BLaER1 treated with 17β-estradiol and CSF1 and Interleukin-3, amounts not matched to agents 10 nM and 100 nM (cell line): ENCODE data around the gene CTIF.
A peak's percentile ranks its signal among the peaks of the same experiment; 100 is the strongest.

Experiments
- H3K27ac ChIP-seq, 11 experiments: shearing (Covaris generic); formaldehyde crosslinking; 2 replicates each; pipeline ENCODE4 v1.8.1; 2022
- H3K27me3 ChIP-seq, 11 experiments: shearing (Covaris generic); formaldehyde crosslinking; 2 replicates each; pipeline ENCODE4 v1.8.1; 2022
- H3K36me3 ChIP-seq, 11 experiments: shearing (Covaris generic); formaldehyde crosslinking; 2 replicates each; pipeline ENCODE4 v1.8.1; 2022
- H3K4me1 ChIP-seq, 10 experiments: shearing (Covaris generic); formaldehyde crosslinking; 2 replicates each; pipeline ENCODE4 v1.8.1; 2022
- H3K4me2 ChIP-seq, 11 experiments: shearing (Covaris generic); formaldehyde crosslinking; 2 replicates each; pipeline ENCODE4 v1.8.1; 2022
- H3K4me3 ChIP-seq, 10 experiments: shearing (Covaris generic); formaldehyde crosslinking; 2 replicates each; pipeline ENCODE4 v1.8.1; 2022
- H3K9ac ChIP-seq, 11 experiments: shearing (Covaris generic); formaldehyde crosslinking; 2 replicates each; pipeline ENCODE4 v1.8.1; 2022
- H3K9me3 ChIP-seq, 11 experiments: shearing (Covaris generic); formaldehyde crosslinking; replicated peaks in 1 of 11; 2 replicates each; pipeline ENCODE4 v1.8.1; 2022
- H4K20me1 ChIP-seq, 11 experiments: shearing (Covaris generic); formaldehyde crosslinking; 2 replicates each; pipeline ENCODE4 v1.8.1; 2022
- Cebpa-rat ChIP-seq, 11 experiments: shearing (Covaris generic); IDR thresholded peaks; 2 replicates each; pipeline ENCODE4 v1.8.1; 2022

The CTIF gene

DNA sequence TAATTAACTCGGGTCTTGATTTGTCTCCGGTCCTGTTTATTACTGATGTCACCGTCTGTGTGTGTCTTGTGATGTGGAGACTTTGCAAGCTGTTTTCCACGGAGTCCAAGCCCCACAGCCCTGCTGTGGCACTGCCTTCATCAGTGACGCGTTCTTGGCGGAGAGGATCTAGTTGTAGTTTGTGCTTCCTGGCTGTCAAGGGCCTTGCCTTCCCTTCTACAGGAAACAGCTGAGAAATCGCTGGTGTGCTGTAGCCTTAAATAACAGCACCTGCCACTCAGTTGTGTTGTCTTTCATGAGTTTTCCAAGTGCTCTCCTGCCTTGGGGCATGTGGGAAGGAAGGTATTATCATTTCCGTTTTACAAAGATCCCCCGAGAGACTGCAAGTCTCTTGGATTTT, 26.3 kb downstream of the CTIF start:
- Histone ChIP-seq H3K27ac (0 out of 22 replicates have a peak overlapping the region, but pooled peaks of 1 of the 11 experiments have one; percentile 20), H3K27me3 (no peaks in the 10 kb centered on the region), H3K9me3 (peaks cover 14 to 35% (median 29%) of the 10 kb centered on the region in 11 experiments), H3K4me1 (peaks cover 33 to 67% (median 44%) of the 10 kb centered on the region in 10 experiments), H3K9ac (no peak overlapping the region), H3K36me3 (peaks cover 0 to 25% (median 9%) of the 10 kb centered on the region in 11 experiments; a peak in 10 of 22 replicates), H4K20me1 (peaks cover 5 to 68% (median 19%) of the 10 kb centered on the region in 11 experiments; a peak in 14 of 22 replicates), H3K4me2 (peak overlapping the region; percentile 2 to 84 (median 69); a peak in 17 of 22 replicates), H3K4me3 (no peak overlapping the region)
- no peak for TF ChIP-seq Cebpa-rat (IDR thresholded peaks at IDR 0.05)

GRCh38 chr18:48566589-48566988, 27.8 kb downstream of the CTIF start:
- Histone ChIP-seq H4K20me1 (peaks cover 5 to 67% (median 19%) of the 10 kb centered on the region in 11 experiments; a peak in 14 of 22 replicates), H3K9ac (no peak overlapping the region), H3K4me3 (no peak overlapping the region), H3K27me3 (no peaks in the 10 kb centered on the region), H3K27ac (peak overlapping the region in 1 of 11 experiments; percentile 17; a peak in 1 of 22 replicates), H3K4me2 (peak overlapping the region in 3 of 11 experiments; percentile 5 to 17 (median 13); a peak in 2 of 22 replicates), H3K4me1 (peaks cover 33 to 63% (median 47%) of the 10 kb centered on the region in 10 experiments), H3K36me3 (peaks cover 0 to 25% (median 9%) of the 10 kb centered on the region in 11 experiments; a peak in 10 of 22 replicates), H3K9me3 (peaks cover 14 to 38% (median 29%) of the 10 kb centered on the region in 11 experiments)
- no peak for TF ChIP-seq Cebpa-rat (IDR thresholded peaks at IDR 0.05)

GRCh38 chr18:48567388-48567787, 28.6 kb downstream of the CTIF start:
- H3K27me3 ChIP-seq, result no peaks in the 10 kb centered on the region
- H3K9ac ChIP-seq, result no peak overlapping the region
- no peak for TF ChIP-seq Cebpa-rat (IDR thresholded peaks at IDR 0.05)
- no peak overlapping the region for H3K4me3 ChIP-seq
- H3K4me1 ChIP-seq, result peaks cover 33 to 61% (median 44%) of the 10 kb centered on the region in 10 experiments
- H4K20me1 ChIP-seq, result peaks cover 5 to 66% (median 19%) of the 10 kb centered on the region in 11 experiments; a peak in 14 of 22 replicates
- no peak overlapping the region for H3K4me2 ChIP-seq
- H3K36me3 ChIP-seq, result peaks cover 0 to 25% (median 9%) of the 10 kb centered on the region in 11 experiments; a peak in 10 of 22 replicates
- H3K27ac ChIP-seq, result no peak overlapping the region
- peaks cover 14 to 38% (median 29%) of the 10 kb centered on the region in 11 experiments for H3K9me3 ChIP-seq

GRCh38 chr18:48569139-48569914, 30.5 kb downstream of the CTIF start:
- peaks cover 0 to 25% (median 9%) of the 10 kb centered on the region in 11 experiments; a peak in 10 of 22 replicates for H3K36me3 ChIP-seq
- H3K4me1 ChIP-seq, result peaks cover 15 to 41% (median 25%) of the 10 kb centered on the region in 10 experiments
- TF ChIP-seq Cebpa-rat (IDR thresholded peaks at IDR 0.05), result no peak
- no peak overlapping the region for H3K9ac ChIP-seq
- peaks cover 14 to 38% (median 29%) of the 10 kb centered on the region in 11 experiments for H3K9me3 ChIP-seq
- no peaks in the 10 kb centered on the region for H3K27me3 ChIP-seq
- H3K4me2 ChIP-seq, result 0 out of 22 replicates have a peak overlapping the region, but pooled peaks of 1 of the 11 experiments have one; percentile 18
- no peak overlapping the region for H3K27ac ChIP-seq
- H4K20me1 ChIP-seq, result peaks cover 0 to 65% (median 18%) of the 10 kb centered on the region in 11 experiments; a peak in 13 of 22 replicates
- H3K4me3 ChIP-seq, result no peak overlapping the region

GRCh38 chr18:48569915-48570264, 31.1 kb downstream of the CTIF start:
- Histone ChIP-seq H3K4me2 (peak overlapping the region in 6 of 11 experiments; percentile 0 to 37 (median 17); a peak in 5 of 22 replicates), H3K36me3 (peaks cover 0 to 28% (median 9%) of the 10 kb centered on the region in 11 experiments; a peak in 11 of 22 replicates), H3K27me3 (no peaks in the 10 kb centered on the region), H3K9me3 (peaks cover 14 to 38% (median 29%) of the 10 kb centered on the region in 11 experiments), H3K4me3 (no peak overlapping the region), H3K9ac (no peak overlapping the region; a peak in 1 of 22 replicates), H4K20me1 (peaks cover 0 to 64% (median 22%) of the 10 kb centered on the region in 11 experiments; a peak in 12 of 22 replicates), H3K4me1 (peaks cover 9 to 36% (median 20%) of the 10 kb centered on the region in 10 experiments), H3K27ac (no peak overlapping the region)
- TF ChIP-seq Cebpa-rat (IDR thresholded peaks at IDR 0.05), result no peak

DNA sequence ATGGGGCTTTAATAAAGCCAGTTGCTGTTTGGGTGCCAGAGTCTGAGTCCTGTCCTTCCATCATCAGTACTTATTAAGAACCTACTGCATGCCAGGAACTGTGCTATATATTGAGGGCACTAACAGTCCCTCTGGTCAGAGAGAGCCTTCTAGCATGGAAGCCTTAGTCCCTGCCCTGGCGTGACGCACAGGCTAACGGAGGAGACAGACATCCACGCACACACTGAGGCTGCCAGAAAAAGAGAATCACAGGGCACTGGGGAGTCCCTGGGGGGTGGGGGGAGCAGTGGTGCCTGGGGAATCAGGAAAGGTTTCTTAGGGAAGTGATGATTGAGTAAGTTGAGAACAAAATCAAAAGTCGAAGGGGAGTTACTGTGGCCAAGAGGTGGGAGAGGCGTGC, 31.5 kb downstream of the CTIF start:
- H4K20me1 ChIP-seq, result peaks cover 0 to 60% (median 23%) of the 10 kb centered on the region in 11 experiments; a peak in 12 of 22 replicates
- peaks cover 5 to 32% (median 16%) of the 10 kb centered on the region in 10 experiments for H3K4me1 ChIP-seq
- peak overlapping the region in 6 of 11 experiments; percentile 0 to 37 (median 14); a peak in 7 of 22 replicates for H3K4me2 ChIP-seq

GRCh38 chr18:48571639-48572384, 33.0 kb downstream of the CTIF start:
- TF ChIP-seq Cebpa-rat (IDR thresholded peaks at IDR 0.05), result no peak
- Histone ChIP-seq H3K27ac (no peak overlapping the region), H3K9ac (no peak overlapping the region), H3K4me1 (peaks cover 0 to 20% (median 12%) of the 10 kb centered on the region in 10 experiments; a peak in 14 of 20 replicates), H3K36me3 (peaks cover 4 to 39% (median 19%) of the 10 kb centered on the region in 11 experiments; a peak in 17 of 22 replicates), H3K4me2 (peak overlapping the region in 2 of 11 experiments; percentile 21 to 55; a peak in 2 of 22 replicates), H4K20me1 (peaks cover 0 to 54% (median 21%) of the 10 kb centered on the region in 11 experiments; a peak in 13 of 22 replicates), H3K9me3 (peaks cover 19 to 34% (median 25%) of the 10 kb centered on the region in 11 experiments), H3K4me3 (no peak overlapping the region), H3K27me3 (no peaks in the 10 kb centered on the region)

More for the DNA sequence above, 31.5 kb downstream of the CTIF start:
- Histone ChIP-seq H3K27ac (no peak overlapping the region), H3K36me3 (peaks cover 0 to 32% (median 10%) of the 10 kb centered on the region in 11 experiments; a peak in 15 of 22 replicates), H3K27me3 (no peaks in the 10 kb centered on the region), H3K4me3 (no peak overlapping the region), H3K9ac (no peak overlapping the region; a peak in 1 of 22 replicates), H3K9me3 (peaks cover 14 to 38% (median 29%) of the 10 kb centered on the region in 11 experiments)
- TF ChIP-seq Cebpa-rat (IDR thresholded peaks at IDR 0.05), result no peak

DNA sequence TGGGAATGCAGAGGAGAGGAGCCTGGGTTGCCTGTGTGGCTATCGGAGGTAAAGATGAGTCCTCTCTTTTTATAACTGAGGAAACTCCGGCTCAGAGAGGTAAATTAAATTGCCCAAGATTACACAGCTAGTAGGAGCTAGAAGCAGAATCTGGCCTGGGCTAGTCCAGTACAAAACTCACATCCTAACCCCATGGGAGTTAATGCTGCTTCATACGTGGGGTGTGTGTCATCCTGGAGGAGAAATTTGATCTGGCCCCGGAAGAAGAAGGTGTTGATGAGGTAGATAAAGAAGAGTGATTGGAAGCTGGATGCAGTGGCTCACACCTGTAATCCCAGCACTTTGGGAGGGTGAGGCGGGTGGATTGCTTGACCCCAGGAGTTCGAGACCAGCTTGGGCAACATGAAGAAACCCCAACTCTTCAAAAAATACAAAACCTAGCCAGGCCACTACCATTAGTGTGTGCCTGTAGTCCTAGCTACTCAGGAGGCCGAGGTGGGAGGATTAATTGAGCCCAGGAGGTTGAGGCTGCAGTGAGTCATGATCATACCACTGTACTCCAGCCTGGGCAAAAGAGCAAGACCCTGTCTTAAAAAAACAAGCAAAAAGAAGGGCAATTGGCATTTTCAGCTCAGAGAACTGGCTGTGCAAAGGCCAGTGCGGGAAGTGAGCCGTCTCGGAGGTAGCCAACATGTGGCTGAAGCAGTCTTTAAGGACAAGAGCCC, 33.7 kb downstream of the CTIF start:
- Histone ChIP-seq H3K9me3 (peaks cover 20 to 34% (median 26%) of the 10 kb centered on the region in 11 experiments), H3K9ac (no peak overlapping the region), H3K27me3 (no peaks in the 10 kb centered on the region), H4K20me1 (peaks cover 0 to 54% (median 21%) of the 10 kb centered on the region in 11 experiments; a peak in 13 of 22 replicates), H3K4me1 (peaks cover 0 to 20% (median 12%) of the 10 kb centered on the region in 10 experiments; a peak in 14 of 20 replicates), H3K4me2 (no peak overlapping the region), H3K27ac (no peak overlapping the region), H3K36me3 (peaks cover 9 to 45% (median 21%) of the 10 kb centered on the region in 11 experiments; a peak in 20 of 22 replicates), H3K4me3 (no peak overlapping the region)
- no peak for TF ChIP-seq Cebpa-rat (IDR thresholded peaks at IDR 0.05)
